Measurements from ENCODE around the gene CLDN15.
"Not testable (repeated sequence)": the region's sequence is repeated elsewhere in the genome, so short reads cannot be mapped to it uniquely, and the experiment has no call there.

The CLDN15 gene

DNA sequence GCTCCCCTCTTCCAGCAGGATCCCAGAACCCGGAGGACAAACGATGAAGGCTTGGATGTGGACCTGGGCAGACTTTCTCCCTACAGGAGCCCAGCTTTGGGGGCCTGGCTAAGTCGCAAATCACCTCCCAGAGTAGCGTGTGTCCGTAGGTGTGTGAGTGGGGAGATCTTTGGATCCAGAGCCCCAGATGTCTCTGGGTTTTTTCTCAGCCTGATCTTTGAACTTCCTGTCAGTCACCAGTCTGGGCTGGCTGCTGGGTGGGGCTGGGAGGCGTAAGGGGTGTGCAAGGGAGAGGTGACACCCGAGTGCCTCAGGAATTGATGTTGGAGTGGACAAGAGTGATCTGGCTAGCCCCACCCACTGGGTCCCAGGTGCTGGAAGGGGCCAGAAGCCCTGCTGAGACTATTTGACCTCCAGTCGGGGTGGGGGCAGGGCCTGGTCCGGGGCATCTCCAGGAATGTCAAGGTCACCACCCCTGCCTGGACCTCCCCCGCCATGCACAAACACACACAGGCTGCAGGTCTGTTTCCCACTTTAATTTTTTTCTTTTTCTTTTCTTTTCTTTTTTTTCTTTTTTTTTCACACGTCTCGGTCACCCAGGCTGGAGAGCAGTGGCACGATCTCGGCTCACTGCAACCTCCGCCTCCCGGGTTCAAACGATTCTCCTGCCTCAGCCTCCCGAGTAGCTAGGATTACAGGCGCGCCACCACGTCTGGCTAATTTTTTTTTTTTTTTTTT is 36.6 kb downstream of the CLDN15 start, which contains the start of gene MOGAT3:
TSS of gene MOGAT3 (minus strand) at position 175 of the 738 bp plus-strand sequence. CDS start 182 bp downstream, outside the sequence.
- DNase-seq (ENCODE audit: insufficient read length, low spot score) (no peak), FAIRE-seq (no peak)

DNA sequence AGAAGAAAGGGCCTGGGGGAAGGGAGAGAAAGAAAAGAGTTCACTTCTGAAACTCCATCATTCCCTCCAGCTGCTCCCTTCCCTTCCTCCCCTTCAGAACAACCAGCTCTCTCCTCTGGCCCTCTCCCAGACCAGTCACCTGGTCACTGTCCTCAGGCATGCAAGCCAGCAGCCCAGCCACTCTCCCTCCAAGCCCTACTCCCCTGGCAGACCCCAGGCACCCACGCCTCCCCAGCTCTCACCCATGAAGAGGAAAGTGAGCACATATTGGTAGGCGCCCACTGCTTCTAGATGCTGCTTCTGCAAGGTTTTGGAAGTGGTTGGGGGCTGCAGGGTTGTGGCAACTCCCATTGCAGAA is 37.1 kb downstream of the CLDN15 start:
- DNase-seq (ENCODE audit: insufficient read length, low spot score), result no peak
- no peak for FAIRE-seq

DNA sequence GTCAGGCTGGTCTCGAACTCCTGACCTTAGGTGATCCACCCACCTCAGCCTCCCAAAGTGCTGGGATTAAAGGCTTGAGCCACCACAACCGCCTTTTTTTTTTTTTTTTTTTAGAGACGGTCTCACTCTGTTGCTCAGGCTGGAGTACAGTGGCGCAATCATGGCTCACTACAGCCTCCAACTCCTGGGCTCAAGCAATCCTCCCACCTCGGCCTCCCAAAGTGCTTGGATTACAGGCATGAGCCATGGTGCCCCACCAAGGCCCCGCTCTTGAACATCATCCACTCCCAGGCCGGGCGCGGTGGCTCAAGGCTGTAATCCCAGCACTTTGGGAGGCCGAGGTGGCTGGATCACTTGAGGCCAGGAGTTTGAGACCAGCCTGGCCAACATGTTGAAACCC is 38.1 kb downstream of the CLDN15 start:
- not testable (repeated sequence) for FAIRE-seq; DNase-seq (ENCODE audit: insufficient read length, low spot score)

DNA sequence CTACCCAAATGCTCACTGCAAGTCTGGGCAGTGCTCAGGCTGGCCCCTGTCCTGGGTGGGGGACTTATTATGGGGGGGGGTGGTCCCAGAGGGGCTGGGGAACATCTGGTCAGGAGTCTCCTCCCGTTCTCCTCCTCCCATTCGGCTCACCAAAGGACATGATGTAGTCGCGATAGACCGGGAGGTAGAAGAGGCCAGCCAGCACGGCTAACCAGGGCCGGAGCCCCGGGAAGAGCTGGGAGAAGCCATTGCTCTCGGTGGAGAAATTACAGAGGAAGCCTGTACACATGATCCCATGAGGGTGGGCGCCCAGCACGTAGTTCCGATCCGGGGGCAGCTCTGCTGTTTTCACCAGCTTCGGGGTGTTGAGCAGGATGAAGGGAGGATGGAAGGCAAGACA is 39.1 kb downstream of the CLDN15 start:
- DNase-seq (ENCODE audit: insufficient read length, low spot score), result no peak
- FAIRE-seq, result no peak

DNA sequence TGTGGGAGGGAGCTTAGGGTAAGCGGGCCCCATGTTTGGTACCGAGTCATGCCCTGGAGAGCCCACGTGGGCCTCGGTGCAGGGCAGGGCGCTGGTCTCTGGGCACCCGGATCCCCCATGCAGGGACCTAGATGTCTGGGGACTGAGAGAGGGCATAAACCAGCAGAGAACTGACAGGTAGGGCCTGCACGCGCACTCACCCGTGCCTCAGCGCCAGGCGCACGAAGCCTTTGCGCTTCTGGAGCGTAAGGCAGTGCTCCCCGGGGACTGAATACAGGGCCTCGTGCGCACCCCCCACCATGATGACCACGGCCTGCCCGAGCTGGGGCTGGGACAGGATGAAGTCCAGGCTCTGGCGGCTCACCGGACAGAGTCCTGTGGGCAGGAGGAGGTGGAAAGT is 39.6 kb downstream of the CLDN15 start:
- DNase-seq (ENCODE audit: insufficient read length, low spot score) (no peak), FAIRE-seq (no peak)

DNA sequence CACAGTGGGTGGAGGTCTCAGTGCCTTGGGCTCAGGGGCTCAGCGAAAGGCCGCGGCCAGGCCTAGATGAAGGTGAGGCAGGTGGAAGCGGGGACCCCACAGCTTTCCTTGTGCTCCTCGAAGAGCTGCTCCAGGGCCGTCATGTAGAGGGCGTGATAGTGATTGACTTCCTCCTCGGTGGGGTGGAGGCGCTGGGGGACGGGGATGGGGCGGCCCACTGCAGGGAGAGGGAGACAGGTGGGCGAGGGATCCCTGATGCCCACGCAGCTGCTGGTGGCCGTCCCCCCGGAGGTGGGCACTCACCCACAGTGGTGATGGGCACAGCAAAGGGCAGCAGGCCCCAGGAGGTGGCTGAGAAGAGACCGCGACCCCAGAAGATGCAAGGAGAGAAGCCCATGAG is 41.7 kb downstream of the CLDN15 start:
- DNase-seq (ENCODE audit: insufficient read length, low spot score) (no peak), FAIRE-seq (no peak)

DNA sequence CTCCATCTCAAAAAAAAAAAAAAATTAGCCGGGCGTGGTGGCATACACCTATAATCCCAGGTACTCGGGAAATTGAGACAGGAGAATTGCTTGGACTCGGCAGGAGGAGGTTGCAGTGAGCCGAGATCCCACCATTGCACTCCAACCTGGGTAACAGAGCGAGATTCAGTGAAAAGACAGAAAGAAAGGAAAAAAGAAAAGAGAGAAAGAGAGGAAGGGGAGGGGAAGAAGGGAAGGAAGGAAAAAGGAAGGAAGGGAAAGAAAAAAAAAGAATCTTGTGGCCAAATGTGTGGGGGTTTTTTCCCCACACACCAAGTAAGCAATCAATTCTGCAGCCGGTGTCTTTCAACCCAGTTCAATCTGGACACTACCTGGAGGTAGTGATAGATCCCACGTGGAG is 48.5 kb downstream of the CLDN15 start:
- no peak for DNase-seq (ENCODE audit: insufficient read length, low spot score)
- no peak for FAIRE-seq

DNA sequence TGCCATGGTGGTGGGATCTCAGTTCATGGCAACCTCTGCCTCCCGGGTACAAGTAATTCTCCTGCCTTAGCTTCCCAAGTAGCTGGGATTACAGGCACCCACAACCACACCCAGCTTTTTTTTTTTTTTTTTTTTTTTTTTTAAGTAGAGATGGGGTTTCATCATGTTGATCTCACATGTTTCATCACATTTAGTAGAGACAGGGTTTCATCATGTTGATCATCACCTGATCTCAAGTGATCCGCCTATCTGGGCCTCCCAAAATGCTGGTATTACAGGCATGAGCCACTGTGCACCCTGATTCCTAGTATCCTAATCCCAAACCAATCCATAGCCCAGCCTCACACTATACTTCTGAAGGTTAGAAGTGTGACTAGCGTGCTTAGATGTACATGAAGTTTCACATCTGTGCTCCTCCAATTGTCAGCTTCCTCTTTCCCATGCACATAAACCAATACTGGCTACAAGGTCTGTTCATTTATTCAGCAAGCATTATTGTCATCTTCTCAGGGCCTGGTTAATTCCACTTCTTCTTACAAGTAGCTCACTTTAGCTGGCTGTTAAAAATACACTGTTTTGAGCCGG is 50.7 kb downstream of the CLDN15 start:
- no peak for DNase-seq (ENCODE audit: insufficient read length, low spot score)
- FAIRE-seq, result no peak

DNA sequence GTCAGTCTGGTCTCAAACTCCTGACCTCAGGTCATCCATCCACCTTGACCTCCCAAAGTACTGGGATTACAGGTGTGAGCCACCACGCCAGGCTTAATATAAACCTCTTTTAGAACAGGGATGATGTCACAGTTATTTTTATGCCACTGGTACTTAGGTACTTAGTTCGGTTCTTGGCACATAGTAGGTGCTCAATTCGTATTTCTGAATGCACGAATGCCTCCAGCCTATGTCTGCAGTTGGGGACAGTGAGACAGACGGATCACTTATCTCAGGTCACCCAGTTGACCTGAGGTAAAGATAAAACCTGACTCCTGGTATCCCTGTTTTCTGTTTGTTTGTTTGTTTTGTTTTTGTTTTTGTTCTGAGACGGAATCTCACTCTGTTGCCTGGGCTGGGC is 51.4 kb downstream of the CLDN15 start:
- no peak for DNase-seq (ENCODE audit: insufficient read length, low spot score)
- no peak for FAIRE-seq

DNA sequence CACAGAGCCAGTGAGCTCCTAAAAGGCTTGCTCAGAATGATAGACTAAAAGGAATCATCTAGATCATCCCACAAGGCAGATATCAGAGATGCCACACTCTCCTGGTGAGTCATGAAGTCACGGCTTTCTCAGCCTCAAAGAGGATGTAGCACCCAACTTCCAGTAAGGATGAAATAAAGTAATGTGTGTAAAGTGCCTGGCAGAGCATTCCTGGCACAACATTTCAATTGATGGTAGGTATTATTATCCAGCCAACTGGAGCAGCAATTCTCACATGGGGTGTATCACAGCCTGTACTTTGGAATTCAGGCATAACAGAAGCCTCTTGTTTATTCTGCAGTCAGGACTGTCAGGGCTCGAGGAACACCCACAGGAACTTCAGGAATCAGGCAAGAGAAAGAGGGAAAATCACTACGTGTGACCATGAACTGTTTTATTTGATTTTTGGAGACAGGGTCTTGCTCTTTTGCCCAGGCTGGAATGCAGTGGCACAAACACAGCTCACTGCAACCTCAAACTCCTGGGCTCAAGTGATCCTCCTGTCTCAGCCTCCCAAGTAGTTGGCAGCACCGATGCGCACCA is 52.3 kb downstream of the CLDN15 start:
- DNase-seq (ENCODE audit: insufficient read length, low spot score) (no peak), FAIRE-seq (no peak)

Measured in GM19239 (cell line).